ENCODE data around the gene ZC3H8.

The ZC3H8 gene

DNA sequence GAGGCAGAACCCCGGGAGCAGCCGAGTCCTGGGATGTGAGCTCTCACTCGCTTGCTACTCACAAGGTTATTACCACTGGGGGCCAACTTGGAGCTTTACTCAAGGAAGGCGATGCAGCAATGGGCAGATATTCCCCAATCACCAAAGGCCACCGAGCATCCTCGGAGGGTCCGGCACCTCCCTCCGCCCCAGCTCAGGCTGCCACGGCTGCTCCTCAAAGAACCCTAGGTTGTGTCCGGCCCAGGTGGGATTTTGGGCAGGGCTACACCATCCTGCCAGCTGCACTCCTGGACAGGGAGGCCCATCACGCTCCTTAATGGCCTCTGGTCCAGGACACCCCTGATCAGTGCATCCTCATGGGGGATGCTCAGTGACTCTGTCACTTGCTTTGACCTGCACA lies 91.9 kb downstream of the ZC3H8 start:
- no peak for DNase-seq

DNA sequence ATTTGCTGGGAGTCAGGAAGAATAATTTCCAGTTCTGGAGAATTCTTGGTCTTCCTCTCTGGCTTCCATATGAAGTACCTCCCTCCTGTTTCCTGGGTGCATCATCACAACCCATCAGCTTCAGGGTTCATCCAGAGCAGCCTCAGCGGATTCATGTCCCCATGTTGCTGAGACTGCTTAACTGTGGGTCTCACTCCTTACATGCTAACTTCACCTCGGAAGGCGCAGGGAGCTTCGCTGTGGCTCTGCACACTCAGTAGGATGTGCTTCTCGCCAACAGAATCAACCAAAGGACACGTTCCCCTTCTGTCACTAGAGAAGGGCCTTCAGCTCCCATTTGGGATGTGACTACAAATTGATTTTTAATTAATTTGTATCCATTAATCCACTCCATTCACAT lies 92.5 kb downstream of the ZC3H8 start:
- DNase-seq = no peak

All from NCI-H524 (cell line).